Activated T-cell treated with anti-CD3 and anti-CD28 coated beads, Interleukin-2, amount 50 U/mL, for 24 hours (primary cell): ENCODE data around the gene LRRFIP1.
"Not testable (repeated sequence)": the region's sequence is repeated elsewhere in the genome, so short reads cannot be mapped to it uniquely, and the experiment has no call there.

ENCODE experiments used
- DNase-seq: peaks from one replicate; pipeline ENCODE4 v3.0.0-alpha.2; 2020
- H3K27ac Mint-ChIP-seq: 2 replicates; pipeline ENCODE4 v1.8.0; 2020; ENCODE audit warnings: mild to moderate bottlenecking, mixed read lengths
- H3K27me3 Mint-ChIP-seq: 2 replicates; pipeline ENCODE4 v1.8.0; 2020; ENCODE audit warnings: mixed read lengths
- H3K36me3 Mint-ChIP-seq: 2 replicates; pipeline ENCODE4 v1.8.0; 2020; ENCODE audit warnings: low read depth, mixed read lengths
- H3K4me1 Mint-ChIP-seq: 2 replicates; pipeline ENCODE4 v1.8.0; 2020; ENCODE audit warnings: low read depth, mixed read lengths
- H3K4me3 Mint-ChIP-seq: 2 replicates; pipeline ENCODE4 v1.8.0; 2020; ENCODE audit warnings: mild to moderate bottlenecking, moderate library complexity, mixed read lengths
- H3K9me3 Mint-ChIP-seq: 2 replicates; pipeline ENCODE4 v1.8.0; 2020; ENCODE audit warnings: mixed read lengths

LRRFIP1 gene

GRCh38 chr2:237783678-237784077 lies 156.3 kb downstream of the LRRFIP1 start:
- not testable (repeated sequence) for H3K27me3 Mint-ChIP-seq, H3K4me3 Mint-ChIP-seq, H3K4me1 Mint-ChIP-seq, H3K27ac Mint-ChIP-seq, DNase-seq
- Mint-ChIP-seq H3K9me3 (peaks cover 15% of the 10 kb centered on the region), H3K36me3 (peaks cover 89% of the 10 kb centered on the region)

- no peak for DNase-seq
- H3K27ac Mint-ChIP-seq: no peak overlapping the region
- peaks cover 5% of the 10 kb centered on the region for H3K4me1 Mint-ChIP-seq
- no peak overlapping the region for H3K4me3 Mint-ChIP-seq
- peaks cover 62% of the 10 kb centered on the region for H3K36me3 Mint-ChIP-seq
- H3K9me3 Mint-ChIP-seq: peaks cover 12% of the 10 kb centered on the region
- no peaks in the 10 kb centered on the region for H3K27me3 Mint-ChIP-seq
Observed at GRCh38 chr2:237786936-237787335, 159.5 kb downstream of the LRRFIP1 start.

- peaks cover 34% of the 10 kb centered on the region for H3K36me3 Mint-ChIP-seq
- H3K27me3 Mint-ChIP-seq: no peaks in the 10 kb centered on the region
- no peak overlapping the region for H3K4me3 Mint-ChIP-seq
- no peak for DNase-seq
- H3K27ac Mint-ChIP-seq: no peak overlapping the region
- peaks cover 3% of the 10 kb centered on the region for H3K9me3 Mint-ChIP-seq
- H3K4me1 Mint-ChIP-seq: peaks cover 5% of the 10 kb centered on the region
Observed at GRCh38 chr2:237790353-237790752, 163.0 kb downstream of the LRRFIP1 start.

GRCh38 chr2:237791977-237792727 lies 164.8 kb downstream of the LRRFIP1 start:
- H3K4me1 Mint-ChIP-seq: peaks cover 5% of the 10 kb centered on the region
- H3K9me3 Mint-ChIP-seq: no peaks in the 10 kb centered on the region

GRCh38 chr2:237797253-237797652 lies 169.9 kb downstream of the LRRFIP1 start:
- DNase-seq: no peak
- Mint-ChIP-seq H3K9me3 (peaks cover 10% of the 10 kb centered on the region), H3K27ac (no peak overlapping the region), H3K36me3 (peaks cover 6% of the 10 kb centered on the region), H3K4me3 (no peak overlapping the region), H3K4me1 (no peaks in the 10 kb centered on the region), H3K27me3 (no peaks in the 10 kb centered on the region)

More at GRCh38 chr2:237791977-237792727, 164.8 kb downstream of the LRRFIP1 start:
- Mint-ChIP-seq H3K4me3 (no peak overlapping the region), H3K27me3 (no peaks in the 10 kb centered on the region), H3K36me3 (peaks cover 20% of the 10 kb centered on the region), H3K27ac (no peak overlapping the region)
- DNase-seq: no peak

- peaks cover 5% of the 10 kb centered on the region for H3K4me1 Mint-ChIP-seq
- H3K4me3 Mint-ChIP-seq: no peak within 1 kb of the TSS
- peaks cover 6% of the 10 kb centered on the region for H3K36me3 Mint-ChIP-seq
- H3K27ac Mint-ChIP-seq: peak within 1 kb of the TSS; percentile 29
- no peak for DNase-seq
- peaks cover 10% of the 10 kb centered on the region for H3K9me3 Mint-ChIP-seq
- H3K27me3 Mint-ChIP-seq: no peaks in the 10 kb centered on the region
Observed at GRCh38 chr2:237798236-237799059, 171.1 kb downstream of the LRRFIP1 start, which contains the start of gene RBM44. RBM44 (plus strand) TSS chr2:237798779; CDS start chr2:237813610, 14,831 bp downstream.

GRCh38 chr2:237799060-237799428 lies 171.7 kb downstream of the LRRFIP1 start:
- Mint-ChIP-seq H3K4me1 (peaks cover 5% of the 10 kb centered on the region), H3K27ac (peak overlapping the region; percentile 29), H3K9me3 (peaks cover 10% of the 10 kb centered on the region), H3K27me3 (no peaks in the 10 kb centered on the region), H3K36me3 (peaks cover 6% of the 10 kb centered on the region), H3K4me3 (no peak overlapping the region)
- DNase-seq: no peak

- peaks cover 10% of the 10 kb centered on the region for H3K9me3 Mint-ChIP-seq
- peaks cover 6% of the 10 kb centered on the region for H3K36me3 Mint-ChIP-seq
- DNase-seq: no peak
Observed at GRCh38 chr2:237801466-237801865, 174.1 kb downstream of the LRRFIP1 start.

GRCh38 chr2:237806334-237806733 lies 178.9 kb downstream of the LRRFIP1 start:
- Mint-ChIP-seq H3K4me3 (no peak overlapping the region), H3K4me1 (peaks cover 5% of the 10 kb centered on the region), H3K9me3 (no peaks in the 10 kb centered on the region), H3K27ac (no peak overlapping the region), H3K36me3 (no peaks in the 10 kb centered on the region), H3K27me3 (no peaks in the 10 kb centered on the region)
- no peak for DNase-seq

More at GRCh38 chr2:237801466-237801865, 174.1 kb downstream of the LRRFIP1 start:
- Mint-ChIP-seq H3K27me3 (no peaks in the 10 kb centered on the region), H3K4me1 (peaks cover 5% of the 10 kb centered on the region), H3K4me3 (no peak overlapping the region), H3K27ac (no peak overlapping the region)

GRCh38 chr2:237815637-237816036 lies 188.2 kb downstream of the LRRFIP1 start:
- no peaks in the 10 kb centered on the region for H3K27me3 Mint-ChIP-seq
- H3K4me1 Mint-ChIP-seq: peaks cover 23% of the 10 kb centered on the region
- no peaks in the 10 kb centered on the region for H3K36me3 Mint-ChIP-seq
- H3K4me3 Mint-ChIP-seq: no peak overlapping the region
- no peak for DNase-seq
- H3K27ac Mint-ChIP-seq: peak overlapping the region; percentile 57
- H3K9me3 Mint-ChIP-seq: no peaks in the 10 kb centered on the region

GRCh38 chr2:237816531-237816930 lies 189.1 kb downstream of the LRRFIP1 start:
- no peak overlapping the region for H3K27ac Mint-ChIP-seq
- no peaks in the 10 kb centered on the region for H3K9me3 Mint-ChIP-seq
- no peaks in the 10 kb centered on the region for H3K36me3 Mint-ChIP-seq
- no peak for DNase-seq
- peaks cover 23% of the 10 kb centered on the region for H3K4me1 Mint-ChIP-seq
- H3K27me3 Mint-ChIP-seq: no peaks in the 10 kb centered on the region
- no peak overlapping the region for H3K4me3 Mint-ChIP-seq

GRCh38 chr2:237818066-237818473 lies 190.7 kb downstream of the LRRFIP1 start:
- Mint-ChIP-seq H3K4me3 (no peak overlapping the region), H3K9me3 (no peaks in the 10 kb centered on the region), H3K4me1 (peaks cover 23% of the 10 kb centered on the region), H3K27ac (no peak overlapping the region), H3K36me3 (no peaks in the 10 kb centered on the region), H3K27me3 (no peaks in the 10 kb centered on the region)
- DNase-seq: no peak

- Mint-ChIP-seq H3K9me3 (no peaks in the 10 kb centered on the region), H3K36me3 (no peaks in the 10 kb centered on the region), H3K27me3 (no peaks in the 10 kb centered on the region), H3K4me3 (no peak overlapping the region), H3K4me1 (peaks cover 23% of the 10 kb centered on the region), H3K27ac (no peak overlapping the region)
- DNase-seq: no peak
Observed at GRCh38 chr2:237819231-237819630, 191.8 kb downstream of the LRRFIP1 start.

- Mint-ChIP-seq H3K36me3 (no peaks in the 10 kb centered on the region), H3K4me3 (no peak overlapping the region), H3K27me3 (no peaks in the 10 kb centered on the region), H3K27ac (no peak overlapping the region), H3K4me1 (peaks cover 20% of the 10 kb centered on the region), H3K9me3 (no peaks in the 10 kb centered on the region)
- no peak for DNase-seq
Observed at GRCh38 chr2:237820421-237820820, 193.0 kb downstream of the LRRFIP1 start.

GRCh38 chr2:237823544-237823943 lies 196.2 kb downstream of the LRRFIP1 start:
- H3K27me3 Mint-ChIP-seq: no peaks in the 10 kb centered on the region
- H3K36me3 Mint-ChIP-seq: no peaks in the 10 kb centered on the region
- H3K9me3 Mint-ChIP-seq: no peaks in the 10 kb centered on the region
- H3K4me3 Mint-ChIP-seq: no peak overlapping the region
- peaks cover 3% of the 10 kb centered on the region for H3K4me1 Mint-ChIP-seq
- DNase-seq: no peak
- no peak overlapping the region for H3K27ac Mint-ChIP-seq
